BE2C (cell line): ENCODE measurements around the gene SYNCRIP.

Experiments used
- DNase-seq: peaks from one replicate; pipeline ENCODE4 v3.0.0-alpha.2; 2020
- H3K27me3 ChIP-seq: fragments of 250-450 bp; sonication (Bioruptor Pico); 2 replicates; pipeline ENCODE4 v1.5.1; 2020; ENCODE audit warnings: mild to moderate bottlenecking
- H3K36me3 ChIP-seq: fragments of 250-450 bp; sonication (Bioruptor Pico); 2 replicates; pipeline ENCODE4 v1.5.1; 2020; ENCODE audit warnings: mild to moderate bottlenecking
- H3K4me1 ChIP-seq: fragments of 250-450 bp; sonication (Bioruptor Pico); 2 replicates; pipeline ENCODE4 v1.5.1; 2020
- H3K4me3 ChIP-seq: 2 replicates; pipeline ENCODE4 v1.5.1; 2011; ENCODE audit warnings: low read depth, low read length
- H3K9me3 ChIP-seq: fragments of 250-450 bp; sonication (Bioruptor Pico); 2 replicates; pipeline ENCODE4 v1.5.1; 2020
- TF ChIP-seq, protein P1 (sequence below): IDR thresholded peaks from 2 replicates; pipeline ENCODE4 v1.5.1; 2012; ENCODE audit warnings: mild to moderate bottlenecking, low read depth, low read length

The SYNCRIP gene

DNA sequence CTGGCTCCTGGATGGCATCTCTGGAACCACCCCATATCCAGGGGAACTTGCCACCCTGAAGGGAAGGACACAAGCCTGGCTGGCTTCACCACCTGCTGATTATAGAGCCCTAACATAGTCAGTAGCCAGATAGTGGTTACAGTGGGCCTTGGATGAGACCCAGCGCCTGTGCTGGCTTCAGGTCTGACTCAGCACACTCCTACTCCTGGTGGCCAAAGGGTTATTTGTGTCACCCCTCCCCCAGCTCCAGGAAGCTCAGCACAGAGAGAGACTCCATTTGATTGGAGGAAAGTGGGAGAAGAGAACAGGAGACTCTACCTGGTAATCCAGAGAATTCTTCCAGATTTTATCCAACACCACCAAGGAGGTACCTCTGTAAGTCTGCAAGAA is 61.8 kb downstream of the SYNCRIP start:
- Histone ChIP-seq H3K4me1 (no peaks in the 10 kb centered on the region; the same call in 1 of the 2 replicates), H3K9me3 (no peaks in the 10 kb centered on the region), H3K4me3 (no peak overlapping the region), H3K27me3 (no peaks in the 10 kb centered on the region), H3K36me3 (no peaks in the 10 kb centered on the region)
- TF ChIP-seq, protein P1, sequence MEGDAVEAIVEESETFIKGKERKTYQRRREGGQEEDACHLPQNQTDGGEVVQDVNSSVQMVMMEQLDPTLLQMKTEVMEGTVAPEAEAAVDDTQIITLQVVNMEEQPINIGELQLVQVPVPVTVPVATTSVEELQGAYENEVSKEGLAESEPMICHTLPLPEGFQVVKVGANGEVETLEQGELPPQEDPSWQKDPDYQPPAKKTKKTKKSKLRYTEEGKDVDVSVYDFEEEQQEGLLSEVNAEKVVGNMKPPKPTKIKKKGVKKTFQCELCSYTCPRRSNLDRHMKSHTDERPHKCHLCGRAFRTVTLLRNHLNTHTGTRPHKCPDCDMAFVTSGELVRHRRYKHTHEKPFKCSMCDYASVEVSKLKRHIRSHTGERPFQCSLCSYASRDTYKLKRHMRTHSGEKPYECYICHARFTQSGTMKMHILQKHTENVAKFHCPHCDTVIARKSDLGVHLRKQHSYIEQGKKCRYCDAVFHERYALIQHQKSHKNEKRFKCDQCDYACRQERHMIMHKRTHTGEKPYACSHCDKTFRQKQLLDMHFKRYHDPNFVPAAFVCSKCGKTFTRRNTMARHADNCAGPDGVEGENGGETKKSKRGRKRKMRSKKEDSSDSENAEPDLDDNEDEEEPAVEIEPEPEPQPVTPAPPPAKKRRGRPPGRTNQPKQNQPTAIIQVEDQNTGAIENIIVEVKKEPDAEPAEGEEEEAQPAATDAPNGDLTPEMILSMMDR, result no peak
- DNase-seq, result peak; percentile 16

DNA sequence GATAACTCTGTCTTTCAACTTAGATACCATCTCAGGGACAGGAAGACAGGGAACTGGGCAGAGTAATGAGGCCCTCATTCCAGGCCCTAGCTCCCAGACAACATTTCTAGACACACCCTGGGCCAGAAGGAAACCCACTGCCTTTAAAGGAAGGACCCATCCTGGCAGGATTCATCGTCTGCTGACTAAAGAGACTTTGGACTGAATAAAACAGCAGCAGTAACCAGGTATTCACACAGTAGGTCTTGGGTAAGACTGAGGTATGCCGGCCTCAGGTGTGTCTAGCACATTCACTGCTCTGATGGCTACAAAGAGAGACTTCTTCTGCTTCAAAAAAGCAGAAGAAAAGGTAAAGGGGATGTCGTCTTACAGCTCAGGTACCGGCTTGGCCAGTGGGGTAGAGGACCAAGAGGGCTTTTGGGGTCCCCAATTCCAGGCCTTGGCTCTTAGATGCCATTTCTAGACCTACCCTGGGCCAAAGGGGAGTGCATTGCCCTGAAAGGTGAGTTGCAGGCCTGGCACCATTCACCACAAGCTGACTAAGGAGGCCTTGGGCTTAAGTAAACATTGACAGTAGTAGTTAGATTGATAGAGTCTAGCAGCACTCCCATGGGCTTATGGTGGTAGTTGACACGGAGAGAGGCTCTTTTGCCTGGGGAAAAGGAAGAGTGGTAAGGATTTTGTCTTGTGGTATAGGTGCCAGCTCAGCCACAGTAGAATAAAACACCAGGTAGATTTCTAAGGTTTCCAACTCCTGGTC is 62.4 kb downstream of the SYNCRIP start:
- H3K27me3 ChIP-seq, result no peaks in the 10 kb centered on the region
- no peaks in the 10 kb centered on the region; the same call in 1 of the 2 replicates for H3K4me1 ChIP-seq
- TF ChIP-seq, protein P1, result no peak
- H3K4me3 ChIP-seq, result no peak overlapping the region
- H3K36me3 ChIP-seq, result no peaks in the 10 kb centered on the region
- H3K9me3 ChIP-seq, result no peaks in the 10 kb centered on the region
- DNase-seq, result no peak

GRCh38 chr6:85579581-85579980 is 63.1 kb downstream of the SYNCRIP start:
- no peak for DNase-seq
- H3K27me3 ChIP-seq, result no peaks in the 10 kb centered on the region

GRCh38 chr6:85576476-85576875 is 66.2 kb downstream of the SYNCRIP start:
- no peaks in the 10 kb centered on the region for H3K9me3 ChIP-seq
- no peak for DNase-seq
- no peaks in the 10 kb centered on the region for H3K36me3 ChIP-seq
- no peak overlapping the region for H3K4me3 ChIP-seq
- TF ChIP-seq, protein P1, result no peak
- no peaks in the 10 kb centered on the region; the same call in 1 of the 2 replicates for H3K4me1 ChIP-seq
- H3K27me3 ChIP-seq, result no peaks in the 10 kb centered on the region

More at GRCh38 chr6:85579581-85579980, 63.1 kb downstream of the SYNCRIP start:
- Histone ChIP-seq H3K9me3 (no peaks in the 10 kb centered on the region), H3K4me3 (no peak overlapping the region), H3K36me3 (no peaks in the 10 kb centered on the region), H3K4me1 (no peaks in the 10 kb centered on the region; the same call in 1 of the 2 replicates)
- TF ChIP-seq, protein P1, result no peak

DNA sequence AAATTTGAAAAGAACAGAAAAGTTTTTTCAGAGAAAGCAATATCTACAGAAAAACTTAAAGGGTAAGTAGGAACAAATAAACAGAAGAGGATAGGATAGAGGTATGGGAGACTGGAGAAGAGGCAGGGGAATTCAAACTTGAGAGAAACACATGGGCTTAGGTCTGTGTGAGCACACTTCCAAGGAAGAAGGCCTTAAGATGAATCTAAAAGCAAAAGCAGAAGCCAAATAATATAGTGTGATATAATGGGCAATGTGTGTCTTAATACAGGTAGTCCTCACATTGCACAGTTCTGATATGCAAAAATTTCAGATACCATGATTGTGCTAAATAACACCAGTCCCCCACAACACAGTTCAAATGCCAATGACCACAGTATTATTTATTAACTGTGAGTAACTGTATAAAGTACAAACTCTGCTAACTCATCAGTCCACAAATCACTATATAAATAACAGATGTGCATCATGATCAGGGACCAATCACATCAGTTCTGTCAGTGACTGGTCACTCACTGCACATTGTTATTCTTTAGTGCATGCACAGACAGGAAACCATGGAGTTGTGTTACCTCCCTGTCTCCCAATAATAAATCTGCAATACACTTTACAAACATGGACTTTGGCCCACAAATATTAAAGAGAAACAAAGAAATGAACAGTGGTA is 67.6 kb downstream of the SYNCRIP start:
- no peak for DNase-seq
- Histone ChIP-seq H3K27me3 (no peaks in the 10 kb centered on the region), H3K4me1 (no peaks in the 10 kb centered on the region; the same call in 1 of the 2 replicates), H3K4me3 (no peak overlapping the region), H3K9me3 (no peaks in the 10 kb centered on the region), H3K36me3 (no peaks in the 10 kb centered on the region)
- TF ChIP-seq, protein P1, result no peak

- TF ChIP-seq, protein P1, result no peak
- no peaks in the 10 kb centered on the region for H3K9me3 ChIP-seq
- DNase-seq, result no peak
- 0 out of 2 replicates have a peak, but pooled peaks cover 2% of the 10 kb centered on the region for H3K4me1 ChIP-seq
- no peak overlapping the region for H3K4me3 ChIP-seq
- H3K27me3 ChIP-seq, result no peaks in the 10 kb centered on the region
- H3K36me3 ChIP-seq, result no peaks in the 10 kb centered on the region
These were observed 73.4 kb downstream of the SYNCRIP start for GRCh38 chr6:85569323-85569722.
